ENCODE results near the gene ASB1. TPM values are rescaled to one million over a fixed set of nuclear protein-coding genes. Genes with fewer than 3 reads are reported as not detected.
A peak's percentile ranks its signal among the peaks of the same experiment; 100 is the strongest.

Gene ASB1
- total RNA-seq = 10 to 100 TPM; 29.9 to 33.7 TPM

- Mint-ChIP-seq H3K27me3 (ENCODE audit: low read depth) (no peaks in the 10 kb centered on the region), H3K36me3 (ENCODE audit: low read depth) (peaks cover 20% of the 10 kb centered on the region), H3K27ac (peak within 1 kb of the TSS; percentile 91), H3K4me3 (peak within 1 kb of the TSS; percentile 89), H3K9me3 (no peaks in the 10 kb centered on the region), H3K4me1 (ENCODE audit: low read depth) (peaks cover 42% of the 10 kb centered on the region)
- intact Hi-C loops (cut with micrococcal nuclease) = loop anchor here (1.0 kb wide), 2 partner anchors 12 to 138 kb away; partner anchors contain the start of gene PER2
- DNase-seq = peak; percentile 80
- CTCF ChIA-PET = interaction anchor here (1.0 kb wide), 1 partner anchor 14 kb away, joined by 3 read pairs; no protein-coding TSS in a partner anchor
These were observed at the start of gene ASB1 for GRCh38 chr2:238426568-238427434. TSS of gene ASB1 (plus strand) at chr2:238426927. CDS start at chr2:238427071, 144 bp downstream.

- H3K9me3 Mint-ChIP-seq = no peaks in the 10 kb centered on the region
- H3K4me1 Mint-ChIP-seq (ENCODE audit: low read depth) = peaks cover 19% of the 10 kb centered on the region
- CTCF ChIA-PET = no interaction called here
- H3K27ac Mint-ChIP-seq = no peak overlapping the region
- no peak for DNase-seq
- intact Hi-C loops (cut with micrococcal nuclease) = no loop called here
- no peaks in the 10 kb centered on the region for H3K27me3 Mint-ChIP-seq (ENCODE audit: low read depth)
- H3K36me3 Mint-ChIP-seq (ENCODE audit: low read depth) = peaks cover 11% of the 10 kb centered on the region
- no peak overlapping the region for H3K4me3 Mint-ChIP-seq
These were observed 48.3 kb upstream of the ASB1 start for GRCh38 chr2:238378230-238379095.

- H3K4me1 Mint-ChIP-seq (ENCODE audit: low read depth) = peaks cover 19% of the 10 kb centered on the region
- CTCF ChIA-PET = interaction anchor here (0.6 kb wide), 1 partner anchor 8 kb away, joined by 3 read pairs; no protein-coding TSS in a partner anchor
- H3K27me3 Mint-ChIP-seq (ENCODE audit: low read depth) = no peaks in the 10 kb centered on the region
- H3K27ac Mint-ChIP-seq = no peak overlapping the region
- no peak overlapping the region for H3K4me3 Mint-ChIP-seq
- intact Hi-C loops (cut with micrococcal nuclease) = no loop called here
- peaks cover 11% of the 10 kb centered on the region for H3K36me3 Mint-ChIP-seq (ENCODE audit: low read depth)
- no peaks in the 10 kb centered on the region for H3K9me3 Mint-ChIP-seq
- peak; percentile 36 for DNase-seq
These were observed 47.5 kb upstream of the ASB1 start for GRCh38 chr2:238379096-238379810.

- no peaks in the 10 kb centered on the region for H3K27me3 Mint-ChIP-seq (ENCODE audit: low read depth)
- CTCF ChIA-PET = no interaction called here
These were observed 46.4 kb upstream of the ASB1 start for GRCh38 chr2:238380336-238380735.

GRCh38 chr2:238380785-238381184 lies 45.9 kb upstream of the ASB1 start:
- intact Hi-C loops (cut with micrococcal nuclease) = no loop called here
- no peak overlapping the region for H3K27ac Mint-ChIP-seq
- H3K4me1 Mint-ChIP-seq (ENCODE audit: low read depth) = peaks cover 19% of the 10 kb centered on the region
- CTCF ChIA-PET = no interaction called here
- peaks cover 11% of the 10 kb centered on the region for H3K36me3 Mint-ChIP-seq (ENCODE audit: low read depth)
- no peaks in the 10 kb centered on the region for H3K27me3 Mint-ChIP-seq (ENCODE audit: low read depth)
- no peak for DNase-seq
- no peak overlapping the region for H3K4me3 Mint-ChIP-seq
- H3K9me3 Mint-ChIP-seq = no peaks in the 10 kb centered on the region

More at GRCh38 chr2:238380336-238380735, 46.4 kb upstream of the ASB1 start:
- Mint-ChIP-seq H3K36me3 (ENCODE audit: low read depth) (peaks cover 11% of the 10 kb centered on the region), H3K27ac (no peak overlapping the region), H3K4me1 (ENCODE audit: low read depth) (peaks cover 19% of the 10 kb centered on the region), H3K4me3 (no peak overlapping the region), H3K9me3 (no peaks in the 10 kb centered on the region)
- intact Hi-C loops (cut with micrococcal nuclease) = no loop called here
- DNase-seq = no peak

- H3K27ac Mint-ChIP-seq = no peak overlapping the region
- CTCF ChIA-PET = interaction anchor here (1.3 kb wide), 1 partner anchor 11 kb away, joined by 3 read pairs; no protein-coding TSS in a partner anchor
- H3K4me3 Mint-ChIP-seq = no peak overlapping the region
- no peaks in the 10 kb centered on the region for H3K27me3 Mint-ChIP-seq (ENCODE audit: low read depth)
- intact Hi-C loops (cut with micrococcal nuclease) = no loop called here
- H3K36me3 Mint-ChIP-seq (ENCODE audit: low read depth) = peaks cover 13% of the 10 kb centered on the region
- no peaks in the 10 kb centered on the region for H3K9me3 Mint-ChIP-seq
- peaks cover 19% of the 10 kb centered on the region for H3K4me1 Mint-ChIP-seq (ENCODE audit: low read depth)
- DNase-seq = no peak
These were observed 45.2 kb upstream of the ASB1 start for GRCh38 chr2:238381341-238382115.

- Mint-ChIP-seq H3K4me3 (no peak overlapping the region), H3K9me3 (no peaks in the 10 kb centered on the region), H3K27ac (no peak overlapping the region), H3K36me3 (ENCODE audit: low read depth) (peaks cover 13% of the 10 kb centered on the region), H3K27me3 (ENCODE audit: low read depth) (no peaks in the 10 kb centered on the region), H3K4me1 (ENCODE audit: low read depth) (peaks cover 12% of the 10 kb centered on the region)
- intact Hi-C loops (cut with micrococcal nuclease) = no loop called here
- CTCF ChIA-PET = interaction anchor here (1.3 kb wide), 1 partner anchor 12 kb away, joined by 3 read pairs; no protein-coding TSS in a partner anchor
- DNase-seq = no peak
These were observed 44.3 kb upstream of the ASB1 start for GRCh38 chr2:238382381-238382781.

GRCh38 chr2:238383135-238383534 lies 43.6 kb upstream of the ASB1 start:
- CTCF ChIA-PET = interaction anchor here (1.3 kb wide), 1 partner anchor 13 kb away, joined by 3 read pairs; no protein-coding TSS in a partner anchor
- Mint-ChIP-seq H3K27me3 (ENCODE audit: low read depth) (no peaks in the 10 kb centered on the region), H3K36me3 (ENCODE audit: low read depth) (peaks cover 13% of the 10 kb centered on the region), H3K27ac (no peak overlapping the region), H3K4me3 (no peak overlapping the region), H3K4me1 (ENCODE audit: low read depth) (peaks cover 9% of the 10 kb centered on the region), H3K9me3 (no peaks in the 10 kb centered on the region)
- no peak for DNase-seq
- intact Hi-C loops (cut with micrococcal nuclease) = no loop called here

GRCh38 chr2:238383743-238384380 lies 42.9 kb upstream of the ASB1 start:
- Mint-ChIP-seq H3K36me3 (ENCODE audit: low read depth) (peaks cover 13% of the 10 kb centered on the region), H3K27ac (no peak overlapping the region), H3K4me3 (no peak overlapping the region), H3K9me3 (no peaks in the 10 kb centered on the region), H3K4me1 (ENCODE audit: low read depth) (peaks cover 9% of the 10 kb centered on the region), H3K27me3 (ENCODE audit: low read depth) (no peaks in the 10 kb centered on the region)
- intact Hi-C loops (cut with micrococcal nuclease) = no loop called here
- DNase-seq = no peak
- CTCF ChIA-PET = no interaction called here

GRCh38 chr2:238387332-238387731 lies 39.4 kb upstream of the ASB1 start:
- no peak overlapping the region for H3K4me3 Mint-ChIP-seq
- CTCF ChIA-PET = interaction anchor here (1.2 kb wide), 1 partner anchor 30 kb away, joined by 3 read pairs; no protein-coding TSS in a partner anchor
- H3K4me1 Mint-ChIP-seq (ENCODE audit: low read depth) = no peaks in the 10 kb centered on the region
- peaks cover 9% of the 10 kb centered on the region for H3K36me3 Mint-ChIP-seq (ENCODE audit: low read depth)
- DNase-seq = no peak
- H3K9me3 Mint-ChIP-seq = no peaks in the 10 kb centered on the region
- no peak overlapping the region for H3K27ac Mint-ChIP-seq
- H3K27me3 Mint-ChIP-seq (ENCODE audit: low read depth) = no peaks in the 10 kb centered on the region
- intact Hi-C loops (cut with micrococcal nuclease) = no loop called here

GRCh38 chr2:238388794-238389193 lies 37.9 kb upstream of the ASB1 start:
- intact Hi-C loops (cut with micrococcal nuclease) = no loop called here
- H3K27me3 Mint-ChIP-seq (ENCODE audit: low read depth) = no peaks in the 10 kb centered on the region
- H3K9me3 Mint-ChIP-seq = no peaks in the 10 kb centered on the region

More at GRCh38 chr2:238388794-238389193, 37.9 kb upstream of the ASB1 start:
- H3K4me3 Mint-ChIP-seq = no peak overlapping the region
- peaks cover 2% of the 10 kb centered on the region for H3K36me3 Mint-ChIP-seq (ENCODE audit: low read depth)
- H3K27ac Mint-ChIP-seq = no peak overlapping the region
- no peak for DNase-seq
- H3K4me1 Mint-ChIP-seq (ENCODE audit: low read depth) = no peaks in the 10 kb centered on the region
- CTCF ChIA-PET = no interaction called here
